ENCODE measurements around the gene ALK.

- TF ChIP-seq POLR2A (IDR thresholded peaks at IDR 0.05; ENCODE audit: low read length) = no peak
- no peak for TF ChIP-seq GATA1 (IDR thresholded peaks at IDR 0.05; ENCODE audit: low read depth, low read length)
Observed at GRCh38 chr2:29495068-29495467, 426.3 kb downstream of the ALK start.
